Stimulated activated effector memory CD8-positive, alpha-beta T cell treated with anti-CD3 and anti-CD28 coated beads, Interleukin-12 subunit alpha, Interleukin-12 subunit beta, amount 100 ng/mL, for 72 hours (primary cell): ENCODE measurements around the gene MFAP4.

Experiments
- ATAC-seq: fragments of 150-1000 bp; cut with Tn5 transposase; 2 replicates; pipeline ENCODE4 v1.10.0; 2021
- DNase-seq, 2 donors: peaks; one replicate each; pipeline ENCODE4 v3.0.0; 2021 to 2022; ENCODE audit warnings: low spot score in 2 of 2
- H3K27ac Mint-ChIP-seq: one replicate; pipeline ENCODE4 v1.8.0; 2022; ENCODE audit warnings: mild to moderate bottlenecking, mixed read lengths
- H3K36me3 Mint-ChIP-seq: one replicate; pipeline ENCODE4 v1.8.0; 2022; ENCODE audit warnings: mild to moderate bottlenecking, mixed read lengths
- H3K4me1 Mint-ChIP-seq: one replicate; pipeline ENCODE4 v1.8.0; 2022; ENCODE audit warnings: mixed read lengths
- H3K4me3 Mint-ChIP-seq: one replicate; pipeline ENCODE4 v1.8.0; 2022; ENCODE audit warnings: mild to moderate bottlenecking, mixed read lengths
- H3K9me3 Mint-ChIP-seq: one replicate; pipeline ENCODE4 v1.8.0; 2022; ENCODE audit warnings: mixed read lengths

Gene MFAP4

DNA sequence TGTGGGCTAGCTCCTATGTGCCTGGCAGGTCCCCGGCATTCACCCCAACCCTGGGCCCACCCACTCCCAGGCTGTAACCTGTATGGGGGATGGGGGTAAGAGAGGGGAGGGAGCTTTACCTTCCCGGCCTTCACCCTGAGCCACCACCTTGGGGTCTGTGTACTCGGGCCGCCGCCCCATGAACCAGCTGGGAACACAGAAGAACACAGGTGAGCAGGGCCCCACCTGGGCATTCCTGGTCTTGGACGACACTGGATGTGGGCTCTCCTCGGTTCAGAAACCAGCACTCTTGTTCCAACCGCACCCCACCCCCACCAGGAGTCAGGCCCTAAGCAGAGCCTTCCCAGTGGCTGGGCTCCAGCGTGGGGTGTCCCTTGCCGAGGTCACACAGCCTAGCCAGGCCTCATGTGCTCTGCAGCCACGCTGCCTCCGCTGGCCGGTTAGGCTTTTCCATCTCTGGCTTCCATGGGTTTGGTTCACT, 43.3 kb downstream of the MFAP4 start:
- Mint-ChIP-seq H3K36me3 (peaks cover 4% of the 10 kb centered on the region), H3K4me1 (peaks cover 6% of the 10 kb centered on the region), H3K9me3 (no peaks in the 10 kb centered on the region), H3K27ac (no peak overlapping the region), H3K4me3 (no peak overlapping the region)
- DNase-seq (no peak), ATAC-seq (no peak)

GRCh38 chr17:19343256-19343630, 43.7 kb downstream of the MFAP4 start:
- no peak for DNase-seq
- no peaks in the 10 kb centered on the region for H3K9me3 Mint-ChIP-seq
- no peak overlapping the region for H3K27ac Mint-ChIP-seq
- H3K36me3 Mint-ChIP-seq: peaks cover 4% of the 10 kb centered on the region
- H3K4me3 Mint-ChIP-seq: no peak overlapping the region
- no peak for ATAC-seq
- H3K4me1 Mint-ChIP-seq: peaks cover 6% of the 10 kb centered on the region

GRCh38 chr17:19342611-19343255, 44.3 kb downstream of the MFAP4 start:
- ATAC-seq (no peak), DNase-seq (no peak)
- no peak overlapping the region for H3K4me3 Mint-ChIP-seq
- no peak overlapping the region for H3K27ac Mint-ChIP-seq
- H3K4me1 Mint-ChIP-seq: peaks cover 6% of the 10 kb centered on the region
- no peaks in the 10 kb centered on the region for H3K9me3 Mint-ChIP-seq
- peaks cover 4% of the 10 kb centered on the region for H3K36me3 Mint-ChIP-seq

DNA sequence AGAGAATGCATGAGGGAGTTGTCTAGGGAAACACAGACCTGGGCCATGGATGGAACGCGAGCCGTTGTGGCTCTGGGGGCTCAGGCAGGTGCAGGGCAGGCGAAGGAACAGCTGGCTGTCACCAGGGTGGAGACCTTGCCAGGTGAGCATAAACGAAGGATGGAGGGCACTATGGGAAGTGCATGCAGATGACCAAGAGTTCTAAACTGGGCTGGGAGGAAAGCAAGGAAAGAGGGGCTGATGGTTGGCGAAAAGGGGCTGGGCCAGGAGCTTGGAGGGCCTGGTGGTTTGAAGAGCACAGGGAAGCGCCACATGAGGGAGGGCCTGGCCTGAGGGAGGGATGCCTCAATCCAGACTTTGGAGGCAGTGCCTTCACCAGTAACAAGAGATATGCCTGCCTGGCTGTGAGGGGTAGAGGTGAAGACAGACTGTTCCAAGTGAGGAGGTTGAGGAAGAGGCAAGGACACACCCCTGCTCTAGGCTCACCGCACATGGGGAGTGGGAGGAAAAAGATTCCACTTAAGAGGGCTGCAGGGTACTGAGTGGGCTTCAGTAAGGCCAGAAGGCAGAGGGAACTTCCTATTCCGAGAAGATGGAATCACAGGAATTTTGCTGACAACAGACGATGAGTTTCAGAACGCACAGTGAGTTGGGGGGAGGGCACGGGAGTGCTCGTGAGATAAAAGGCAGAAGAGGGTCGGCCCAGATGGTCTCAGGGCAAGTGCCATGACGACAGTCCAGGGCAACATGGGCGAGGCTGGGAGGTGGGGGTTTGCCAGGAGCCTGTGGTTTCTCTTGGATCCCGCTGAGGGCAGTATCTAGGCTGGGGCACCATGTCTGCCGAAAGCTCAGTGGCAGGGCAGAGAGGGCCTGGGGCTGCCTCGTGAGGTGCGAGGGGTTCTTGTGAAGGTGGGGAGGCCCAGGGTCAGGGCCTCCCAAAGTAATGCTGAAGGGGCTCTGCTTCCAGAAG, 45.1 kb downstream of the MFAP4 start:
- peaks cover 4% of the 10 kb centered on the region for H3K36me3 Mint-ChIP-seq
- no peak overlapping the region for H3K4me3 Mint-ChIP-seq
- peaks cover 9% of the 10 kb centered on the region for H3K4me1 Mint-ChIP-seq
- no peak for ATAC-seq
- H3K27ac Mint-ChIP-seq: no peak overlapping the region
- no peak for DNase-seq
- no peaks in the 10 kb centered on the region for H3K9me3 Mint-ChIP-seq

GRCh38 chr17:19341211-19341631, 45.8 kb downstream of the MFAP4 start:
- Mint-ChIP-seq H3K4me3 (no peak overlapping the region), H3K4me1 (peaks cover 5% of the 10 kb centered on the region)
- DNase-seq: no peak

GRCh38 chr17:19339341-19339815, 47.6 kb downstream of the MFAP4 start:
- H3K9me3 Mint-ChIP-seq: no peaks in the 10 kb centered on the region
- H3K36me3 Mint-ChIP-seq: peaks cover 4% of the 10 kb centered on the region
- peaks cover 5% of the 10 kb centered on the region for H3K4me1 Mint-ChIP-seq
- ATAC-seq (no peak), DNase-seq (no peak)
- no peak overlapping the region for H3K27ac Mint-ChIP-seq
- no peak overlapping the region for H3K4me3 Mint-ChIP-seq

More at GRCh38 chr17:19341211-19341631, 45.8 kb downstream of the MFAP4 start:
- H3K27ac Mint-ChIP-seq: no peak overlapping the region
- H3K36me3 Mint-ChIP-seq: peaks cover 4% of the 10 kb centered on the region
- no peak for ATAC-seq
- H3K9me3 Mint-ChIP-seq: no peaks in the 10 kb centered on the region

DNA sequence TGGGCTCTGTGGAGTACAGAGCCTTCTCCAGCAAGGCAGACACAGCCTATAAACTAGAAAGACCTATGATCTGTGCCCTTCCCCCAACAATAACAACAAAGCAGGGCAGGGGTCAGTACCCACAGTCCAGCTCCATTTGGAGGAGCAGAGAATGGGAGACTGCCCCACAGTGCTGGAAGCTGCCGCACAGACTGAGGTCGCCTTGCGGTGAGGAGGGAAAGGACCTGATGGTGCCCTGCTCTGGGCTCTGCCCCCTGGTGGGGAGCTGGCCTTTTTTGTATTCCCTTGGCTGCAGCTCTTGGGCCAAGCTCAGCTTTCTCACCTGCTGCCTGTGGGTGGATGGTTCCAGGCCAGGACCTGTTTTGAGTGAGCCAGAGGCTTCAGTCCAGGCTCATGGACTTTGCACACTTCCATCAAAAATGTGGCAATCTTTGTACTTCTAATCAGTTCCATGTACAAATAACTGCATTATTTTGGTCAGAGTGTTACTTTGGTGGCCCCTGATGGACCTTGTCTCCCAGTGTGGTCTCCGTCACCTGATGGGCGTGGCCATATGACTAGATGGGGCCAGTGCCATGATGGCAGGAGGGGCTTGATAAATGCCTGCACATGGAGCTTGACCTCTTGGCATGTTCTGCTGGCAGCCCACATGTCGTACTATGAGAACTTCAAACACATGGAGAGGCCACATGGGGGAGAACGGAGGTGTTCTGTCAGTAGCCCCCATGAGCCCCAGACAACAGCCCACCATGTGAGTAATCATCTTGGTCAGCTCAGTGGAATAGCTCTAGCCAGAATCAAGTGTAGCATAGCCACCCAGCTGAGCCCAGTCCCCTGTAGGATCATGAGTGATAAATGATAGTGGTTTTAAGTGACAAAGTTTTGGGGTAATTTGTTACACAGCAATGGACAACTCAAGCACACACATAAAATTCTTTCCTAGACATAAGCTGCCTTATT, 48.7 kb downstream of the MFAP4 start:
- ATAC-seq (peak; percentile 86), DNase-seq (peak; percentile 31 to 79)
- peaks cover 4% of the 10 kb centered on the region for H3K36me3 Mint-ChIP-seq
- peaks cover 5% of the 10 kb centered on the region for H3K4me1 Mint-ChIP-seq
- H3K27ac Mint-ChIP-seq: no peak overlapping the region
- no peaks in the 10 kb centered on the region for H3K9me3 Mint-ChIP-seq
- H3K4me3 Mint-ChIP-seq: no peak overlapping the region

- no peaks in the 10 kb centered on the region for H3K9me3 Mint-ChIP-seq
- H3K4me1 Mint-ChIP-seq: peaks cover 8% of the 10 kb centered on the region
- H3K36me3 Mint-ChIP-seq: peaks cover 9% of the 10 kb centered on the region
- H3K27ac Mint-ChIP-seq: no peak overlapping the region
- no peak for ATAC-seq
- no peak for DNase-seq
- no peak overlapping the region for H3K4me3 Mint-ChIP-seq
Measured at GRCh38 chr17:19337712-19338023, 49.3 kb downstream of the MFAP4 start.

DNA sequence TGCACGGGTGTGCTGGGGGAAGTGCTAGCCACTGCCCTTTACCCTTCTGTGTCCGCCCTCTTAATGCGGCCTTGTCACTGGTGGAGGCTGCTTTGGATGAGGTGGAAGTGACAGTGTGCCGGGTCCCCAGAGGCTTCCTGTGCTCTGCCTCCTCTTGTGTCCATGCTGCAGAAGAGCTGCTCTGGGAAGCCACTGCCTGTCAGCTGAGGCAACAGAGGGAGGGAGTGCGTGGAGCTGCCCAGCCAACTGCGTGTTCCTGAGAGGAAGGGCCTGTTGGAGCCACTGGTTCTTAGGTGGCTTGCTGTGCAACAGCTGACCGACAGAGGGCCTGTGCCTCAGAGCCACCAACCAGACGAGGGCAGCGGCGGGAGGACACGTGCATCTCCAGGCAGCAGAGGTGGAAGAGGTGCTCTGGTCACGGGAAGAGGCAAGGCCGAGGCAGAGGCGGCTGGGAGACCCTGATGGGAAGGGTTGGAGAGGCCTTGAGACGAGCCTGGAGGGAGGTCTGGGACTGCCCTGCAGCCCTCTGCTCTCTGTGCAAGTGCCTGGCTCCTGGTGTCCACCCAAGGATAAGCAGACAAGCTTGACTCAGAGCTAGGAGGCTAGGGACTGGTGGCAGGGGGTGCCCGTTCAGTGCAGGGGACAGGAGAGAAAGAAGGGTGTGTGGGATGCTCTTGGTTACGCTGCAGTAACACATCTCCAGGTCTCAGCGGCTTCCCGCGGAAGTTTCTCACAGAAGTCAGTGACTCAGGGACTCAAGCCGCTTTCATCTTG, 49.9 kb downstream of the MFAP4 start:
- Mint-ChIP-seq H3K27ac (no peak overlapping the region), H3K4me1 (peaks cover 12% of the 10 kb centered on the region), H3K36me3 (peaks cover 12% of the 10 kb centered on the region), H3K4me3 (no peak overlapping the region), H3K9me3 (no peaks in the 10 kb centered on the region)
- no peak for ATAC-seq
- DNase-seq: no peak

GRCh38 chr17:19335951-19336631, 50.9 kb downstream of the MFAP4 start:
- Mint-ChIP-seq H3K36me3 (peaks cover 7% of the 10 kb centered on the region), H3K4me1 (peaks cover 12% of the 10 kb centered on the region), H3K4me3 (no peak overlapping the region), H3K27ac (no peak overlapping the region), H3K9me3 (no peaks in the 10 kb centered on the region)
- DNase-seq (no peak), ATAC-seq (no peak)

DNA sequence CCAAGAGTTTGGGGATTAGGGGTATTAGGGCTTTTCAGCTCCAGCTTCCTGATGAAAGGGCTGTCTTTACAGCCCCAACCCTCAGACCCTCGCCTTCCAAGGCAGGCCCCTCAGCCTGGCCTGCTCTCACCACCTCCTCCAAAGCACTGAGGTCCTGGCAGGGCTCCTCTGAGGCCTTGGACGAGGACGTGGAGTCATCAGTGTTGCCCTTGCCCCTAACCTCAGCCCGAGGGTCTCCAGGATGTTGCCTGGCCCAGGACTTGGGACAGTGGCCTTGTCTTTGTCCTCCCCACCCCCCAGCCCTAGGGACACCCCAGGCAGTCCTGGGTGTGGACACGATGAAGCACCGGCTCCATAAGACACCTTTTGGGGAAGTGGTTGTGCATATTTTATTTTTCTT, 52.7 kb downstream of the MFAP4 start:
- Mint-ChIP-seq H3K27ac (no peak overlapping the region), H3K36me3 (peaks cover 7% of the 10 kb centered on the region), H3K9me3 (no peaks in the 10 kb centered on the region), H3K4me1 (peaks cover 12% of the 10 kb centered on the region), H3K4me3 (no peak overlapping the region)
- no peak for ATAC-seq
- no peak for DNase-seq

GRCh38 chr17:19333736-19334290, 53.2 kb downstream of the MFAP4 start:
- Mint-ChIP-seq H3K4me1 (peaks cover 12% of the 10 kb centered on the region), H3K27ac (no peak overlapping the region), H3K36me3 (peaks cover 7% of the 10 kb centered on the region), H3K4me3 (no peak overlapping the region), H3K9me3 (no peaks in the 10 kb centered on the region)
- DNase-seq (no peak), ATAC-seq (no peak)
